BJ (cell line): ENCODE measurements around the gene ZSWIM1. TPM values are rescaled to one million over a fixed set of nuclear protein-coding genes. Genes with fewer than 3 reads are reported as not detected.

Experiments
- CTCF ChIA-PET: fragments of 350-600 bp; formaldehyde crosslinking; extraction: SDS; loops from one replicate; lab custom pipeline; 2021; ENCODE audit warnings: antibody characterized with exemption, inconsistent platforms; lab: Yijun Ruan, JAX
- POLR2A ChIA-PET: fragments of 300-600 bp; sonication (Branson Sonifier 250); formaldehyde crosslinking; extraction: SDS; loops from one replicate; lab custom pipeline; 2021; ENCODE audit warnings: antibody characterized with exemption; lab: Charles Lee
- DNase-seq: peaks from one replicate; pipeline ENCODE4 v3.0.0-alpha.2; 2011; ENCODE audit warnings: low read depth
- H3K27me3 ChIP-seq: 2 replicates; pipeline ENCODE4 v1.6.0; 2011; ENCODE audit warnings: low read length; ENCODE audit not compliant: control insufficient read depth, insufficient read depth
- H3K36me3 ChIP-seq: 2 replicates; pipeline ENCODE4 v1.5.1; 2011; ENCODE audit warnings: low read length; ENCODE audit not compliant: control insufficient read depth, insufficient read depth
- H3K4me3 ChIP-seq: 2 replicates; pipeline ENCODE4 v1.5.1; 2011; ENCODE audit warnings: low read depth, mild to moderate bottlenecking, control low read depth, low read length
- CTCF ChIP-seq: IDR thresholded peaks from 2 replicates; pipeline ENCODE4 v1.5.1; 2011; ENCODE audit warnings: low read depth, mild to moderate bottlenecking, control low read depth, inconsistent platforms, low read length, moderate library complexity; ENCODE audit not compliant: insufficient read depth
- polyA plus RNA-seq: library from polyadenylated mRNA; depleted of rRNA; stranded (reverse); fragments of >200 nt; gene quantifications from 2 replicates; pipeline ENCODE4 v1.2.3, GENCODE V29; 2011

Gene ZSWIM1
- polyA plus RNA-seq, 1 experiment: 6.0 TPM

GRCh38 chr20:45911486-45912343, 30.7 kb downstream of the ZSWIM1 start, which contains the start of gene PLTP:
Gene PLTP (minus strand): TSS chr20:45912155. CDS start chr20:45911452, 703 bp downstream.
- DNase-seq: no peak
- Histone ChIP-seq H3K4me3 (peak within 1 kb of the TSS; percentile 25), H3K36me3 (no peaks in the 10 kb centered on the region), H3K27me3 (no peaks in the 10 kb centered on the region)
- no peak for TF ChIP-seq CTCF
- ChIA-PET POLR2A (no interaction called here), CTCF (interaction anchor here (1.0 kb wide), 1 partner anchor 22 kb away, joined by 3 read pairs; no protein-coding TSS in a partner anchor)

- no peak overlapping the region; the same call in 1 of the 2 replicates for H3K4me3 ChIP-seq
- CTCF ChIA-PET: no interaction called here
- no peaks in the 10 kb centered on the region for H3K27me3 ChIP-seq
- TF ChIP-seq CTCF: no peak
- POLR2A ChIA-PET: no interaction called here
- no peak for DNase-seq
- no peaks in the 10 kb centered on the region for H3K36me3 ChIP-seq
Measured at GRCh38 chr20:45912344-45912682, 31.3 kb downstream of the ZSWIM1 start.

GRCh38 chr20:45913116-45913515, 32.1 kb downstream of the ZSWIM1 start:
- CTCF ChIA-PET: no interaction called here
- H3K4me3 ChIP-seq: no peak overlapping the region
- no peaks in the 10 kb centered on the region for H3K27me3 ChIP-seq
- H3K36me3 ChIP-seq: no peaks in the 10 kb centered on the region
- no peak for DNase-seq
- TF ChIP-seq CTCF: no peak
- POLR2A ChIA-PET: no interaction called here

GRCh38 chr20:45917790-45918141, 36.7 kb downstream of the ZSWIM1 start:
- no peaks in the 10 kb centered on the region for H3K36me3 ChIP-seq
- DNase-seq: no peak
- no peak for TF ChIP-seq CTCF
- H3K4me3 ChIP-seq: no peak overlapping the region
- H3K27me3 ChIP-seq: no peaks in the 10 kb centered on the region
- CTCF ChIA-PET: interaction anchor here (0.7 to 1.1 kb wide), 2 partner anchors 12 to 27 kb away, joined by 3 read pairs; no protein-coding TSS in a partner anchor
- POLR2A ChIA-PET: no interaction called here

GRCh38 chr20:45918182-45918737, 37.2 kb downstream of the ZSWIM1 start:
- Histone ChIP-seq H3K27me3 (no peaks in the 10 kb centered on the region), H3K36me3 (no peaks in the 10 kb centered on the region), H3K4me3 (no peak overlapping the region)
- POLR2A ChIA-PET: interaction anchor here (0.6 kb wide), 1 partner anchor 15 kb away, joined by 6 read pairs; no protein-coding TSS in a partner anchor
- CTCF ChIA-PET: interaction anchor here (0.7 to 1.1 kb wide), 2 partner anchors 12 to 28 kb away, joined by 3 read pairs; no protein-coding TSS in a partner anchor
- DNase-seq: no peak
- TF ChIP-seq CTCF: no peak
